ENCODE data around the gene TRHDE.

- TF ChIP-seq POLR2A (IDR thresholded peaks at IDR 0.05; ENCODE audit: low read depth, low read length) (no peak), EZH2 (IDR thresholded peaks at IDR 0.05; ENCODE audit: borderline replicate concordance, low read depth, low read length, severe bottlenecking) (no peak), CTCF (IDR thresholded peaks at IDR 0.05; ENCODE audit: extremely low read depth in 1 of 2, insufficient read depth in 1 of 2, low read depth in 1 of 2, low read length in 2 of 2) (no peak), POLR2AphosphoS5 (IDR thresholded peaks at IDR 0.05; ENCODE audit: insufficient read depth, low read depth, low read length) (no peak), JUN (IDR thresholded peaks at IDR 0.05; ENCODE audit: borderline replicate concordance, insufficient read depth, insufficient read length, low read depth) (no peak), MYC (IDR thresholded peaks at IDR 0.05; ENCODE audit: low read depth, low read length) (no peak), FOS (IDR thresholded peaks at IDR 0.05; ENCODE audit: borderline replicate concordance, insufficient read depth, low read length) (no peak)
Observed at GRCh38 chr12:72505227-72505626, 233.1 kb downstream of the TRHDE start.
